Gastroesophageal sphincter (tissue), 3 donors: Measurements from ENCODE around the gene SLC22A16.

Experiments used
- CTCF ChIP-seq, 4 experiments: fragments of 200-600 bp in 2 of 4; fragments of 450-650 bp in 2 of 4; sonication (generic) in 1 of 4; IDR thresholded peaks; one replicate each; pipeline ENCODE4 v1.5.1; 2017 to 2019; ENCODE audit warnings: antibody characterized with exemption in 4 of 4, mild to moderate bottlenecking in 2 of 4, moderate library complexity in 2 of 4
- POLR2A ChIP-seq, 2 donors: fragments of 450-650 bp; IDR thresholded peaks; one replicate each; pipeline ENCODE4 v1.6.1; 2017; ENCODE audit warnings: antibody characterized with exemption in 2 of 2, mild to moderate bottlenecking in 2 of 2, moderate library complexity in 1 of 2

DNA sequence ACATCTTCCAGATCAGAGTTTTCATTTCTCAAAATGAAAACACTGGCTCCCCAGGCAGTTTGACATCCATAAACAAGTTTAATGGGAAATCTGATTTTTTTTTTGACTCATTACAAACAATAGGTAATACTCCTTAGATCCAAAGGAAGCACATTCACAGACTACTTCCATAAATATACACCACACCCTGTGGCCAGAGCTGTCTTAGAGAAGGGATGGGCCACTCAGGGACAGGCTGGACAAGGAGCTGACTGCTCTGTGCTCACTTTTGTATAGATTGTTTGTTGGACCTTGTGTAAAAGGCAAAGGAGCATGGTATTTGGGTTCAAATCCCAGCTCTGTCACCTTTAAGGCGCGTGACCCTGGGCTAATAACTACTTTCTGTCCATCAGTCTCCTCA lies 48.3 kb downstream of the SLC22A16 start:
- TF ChIP-seq CTCF (IDR thresholded peaks at IDR 0.05) = no peak
- TF ChIP-seq POLR2A (IDR thresholded peaks at IDR 0.05) = no peak
